ENCODE results near the gene CACNA1G.

The CACNA1G gene

DNA sequence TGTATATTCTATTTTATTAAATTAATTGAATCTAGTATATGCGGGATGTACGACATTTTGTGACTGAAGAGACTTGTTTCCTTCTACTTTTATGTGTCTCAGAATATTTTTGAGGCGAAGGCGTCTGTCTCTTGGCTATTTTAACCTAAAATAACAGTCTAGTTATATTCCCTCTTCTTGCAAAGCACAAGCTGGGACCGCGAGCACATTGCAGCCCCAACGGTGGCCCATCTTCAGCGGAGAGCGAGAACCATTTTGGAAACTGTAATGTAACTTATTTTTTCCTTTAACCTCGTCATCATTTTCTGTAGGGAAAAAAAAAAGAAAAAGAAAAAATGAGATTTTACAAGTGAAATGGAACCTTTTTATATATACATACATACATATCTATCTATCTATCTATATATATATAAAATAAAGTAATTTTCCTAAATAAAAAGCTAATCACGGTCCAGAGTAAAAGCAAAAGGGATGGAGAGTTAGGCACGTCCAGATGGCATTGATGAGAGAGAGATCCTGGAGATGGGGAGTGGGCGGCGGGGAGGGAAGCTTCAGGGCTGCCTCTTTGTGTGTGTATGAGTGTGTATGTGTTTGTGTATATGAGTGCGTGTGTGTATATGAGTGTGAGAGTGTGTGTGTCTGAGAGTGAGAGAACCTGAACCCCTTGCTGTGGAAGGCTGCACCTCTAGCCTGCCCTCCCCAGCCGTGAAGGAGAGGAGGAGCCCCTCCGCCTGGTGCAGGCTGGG is 66.7 kb downstream of the CACNA1G start:
- peaks cover 0 to 47% of the 10 kb centered on the region in 2 donors for H3K27me3 ChIP-seq
- TF ChIP-seq, protein P1, sequence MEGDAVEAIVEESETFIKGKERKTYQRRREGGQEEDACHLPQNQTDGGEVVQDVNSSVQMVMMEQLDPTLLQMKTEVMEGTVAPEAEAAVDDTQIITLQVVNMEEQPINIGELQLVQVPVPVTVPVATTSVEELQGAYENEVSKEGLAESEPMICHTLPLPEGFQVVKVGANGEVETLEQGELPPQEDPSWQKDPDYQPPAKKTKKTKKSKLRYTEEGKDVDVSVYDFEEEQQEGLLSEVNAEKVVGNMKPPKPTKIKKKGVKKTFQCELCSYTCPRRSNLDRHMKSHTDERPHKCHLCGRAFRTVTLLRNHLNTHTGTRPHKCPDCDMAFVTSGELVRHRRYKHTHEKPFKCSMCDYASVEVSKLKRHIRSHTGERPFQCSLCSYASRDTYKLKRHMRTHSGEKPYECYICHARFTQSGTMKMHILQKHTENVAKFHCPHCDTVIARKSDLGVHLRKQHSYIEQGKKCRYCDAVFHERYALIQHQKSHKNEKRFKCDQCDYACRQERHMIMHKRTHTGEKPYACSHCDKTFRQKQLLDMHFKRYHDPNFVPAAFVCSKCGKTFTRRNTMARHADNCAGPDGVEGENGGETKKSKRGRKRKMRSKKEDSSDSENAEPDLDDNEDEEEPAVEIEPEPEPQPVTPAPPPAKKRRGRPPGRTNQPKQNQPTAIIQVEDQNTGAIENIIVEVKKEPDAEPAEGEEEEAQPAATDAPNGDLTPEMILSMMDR (IDR thresholded peaks at IDR 0.05), result no peak
- peaks cover 0 to 19% (median 10%) of the 10 kb centered on the region in 4 donors for H3K4me1 ChIP-seq
- intact Hi-C loops (cut with DNase I; ENCODE audit: low total_unique reads), result no loop called here
- H3K27ac ChIP-seq, result no peak overlapping the region
- H3K4me3 ChIP-seq, result no peak overlapping the region
- DNase-seq, result no peak
- H3K36me3 ChIP-seq, result no peaks in the 10 kb centered on the region
- no peaks in the 10 kb centered on the region for H3K9me3 ChIP-seq

GRCh38 chr17:50627782-50628601 is 67.5 kb downstream of the CACNA1G start:
- TF ChIP-seq, protein P1 (IDR thresholded peaks at IDR 0.05), result no peak
- Histone ChIP-seq H3K9me3 (no peaks in the 10 kb centered on the region), H3K4me3 (no peak overlapping the region), H3K27ac (no peak overlapping the region), H3K27me3 (peaks cover 0 to 47% of the 10 kb centered on the region in 2 donors), H3K4me1 (peaks cover 0 to 19% (median 10%) of the 10 kb centered on the region in 4 donors), H3K36me3 (no peaks in the 10 kb centered on the region)
- DNase-seq, result no peak
- intact Hi-C loops (cut with DNase I; ENCODE audit: low total_unique reads), result loop anchor here (2.0 kb wide), 1 partner anchor 145 kb away; no protein-coding TSS in a partner anchor

GRCh38 chr17:50629902-50630301 is 69.4 kb downstream of the CACNA1G start:
- Histone ChIP-seq H3K27ac (no peak overlapping the region), H3K4me3 (no peak overlapping the region), H3K36me3 (no peaks in the 10 kb centered on the region), H3K4me1 (peaks cover 0 to 24% (median 16%) of the 10 kb centered on the region in 4 donors), H3K9me3 (no peaks in the 10 kb centered on the region), H3K27me3 (peaks cover 0 to 35% of the 10 kb centered on the region in 2 donors)
- TF ChIP-seq, protein P1 (IDR thresholded peaks at IDR 0.05), result no peak
- DNase-seq, result no peak
- intact Hi-C loops (cut with DNase I; ENCODE audit: low total_unique reads), result loop anchor here (2.0 to 10.0 kb wide), 2 partner anchors 55 to 147 kb away; no protein-coding TSS in a partner anchor

DNA sequence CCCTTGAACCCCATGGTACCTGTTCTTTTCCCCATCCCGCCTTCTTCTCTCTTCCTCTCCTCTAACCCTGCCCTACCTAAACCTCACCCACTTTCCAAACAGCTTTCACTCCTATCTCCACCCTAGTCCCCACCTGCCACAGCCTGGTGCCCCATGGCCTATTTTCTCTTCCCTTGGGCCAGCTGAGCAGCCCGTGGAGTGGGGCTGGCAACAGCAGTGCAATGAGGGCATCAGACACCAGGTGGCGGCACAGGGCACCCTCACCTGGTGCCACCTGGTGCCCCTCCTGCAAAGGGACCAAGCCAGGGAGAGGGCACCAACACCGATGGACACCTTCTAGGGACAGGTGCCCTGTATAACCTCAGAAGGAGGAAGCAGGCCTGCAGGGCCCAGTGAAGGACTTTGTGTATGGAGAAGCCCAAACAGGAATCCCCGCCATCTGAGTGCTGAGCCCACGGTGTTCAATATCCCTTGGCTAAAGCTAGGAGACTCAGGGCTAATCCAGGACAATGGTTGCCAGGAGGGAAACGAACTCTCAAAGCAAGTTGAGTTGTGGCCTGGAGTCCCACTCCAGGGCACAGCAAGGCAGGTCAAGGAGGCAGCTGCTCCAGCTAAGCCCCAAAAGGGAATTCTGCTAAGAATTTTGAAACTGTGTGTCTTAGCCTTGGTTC is 70.1 kb downstream of the CACNA1G start:
- H3K27ac ChIP-seq, result no peak overlapping the region
- DNase-seq, result no peak
- peaks cover 0 to 35% of the 10 kb centered on the region in 2 donors for H3K27me3 ChIP-seq
- H3K36me3 ChIP-seq, result no peaks in the 10 kb centered on the region
- no peaks in the 10 kb centered on the region for H3K9me3 ChIP-seq
- TF ChIP-seq, protein P1 (IDR thresholded peaks at IDR 0.05), result peak; percentile 74 to 80
- intact Hi-C loops (cut with DNase I; ENCODE audit: low total_unique reads), result loop anchor here (10.0 kb wide), 1 partner anchor 54 kb away; no protein-coding TSS in a partner anchor
- H3K4me1 ChIP-seq, result peaks cover 0 to 31% (median 24%) of the 10 kb centered on the region in 4 donors
- no peak overlapping the region for H3K4me3 ChIP-seq

- Histone ChIP-seq H3K27me3 (peaks cover 0 to 33% of the 10 kb centered on the region in 2 donors), H3K4me3 (no peak overlapping the region), H3K4me1 (peaks cover 0 to 33% (median 26%) of the 10 kb centered on the region in 4 donors), H3K27ac (no peak overlapping the region), H3K9me3 (no peaks in the 10 kb centered on the region), H3K36me3 (no peaks in the 10 kb centered on the region)
- TF ChIP-seq, protein P1 (IDR thresholded peaks at IDR 0.05), result no peak
- intact Hi-C loops (cut with DNase I; ENCODE audit: low total_unique reads), result loop anchor here (10.0 kb wide), 1 partner anchor 53 kb away; no protein-coding TSS in a partner anchor
- DNase-seq, result no peak
These were observed 70.8 kb downstream of the CACNA1G start for GRCh38 chr17:50631195-50631907.

All from tibial artery (tissue), 4 donors.